Measurements from ENCODE around the gene LRP6.

GRCh38 chr12:12133259-12133658 lies 133.6 kb downstream of the LRP6 start:
- TF ChIP-seq CREB1 (IDR thresholded peaks at IDR 0.05) = no peak
- no peak for TF ChIP-seq FOSL1 (IDR thresholded peaks at IDR 0.05; ENCODE audit: insufficient read depth, low read depth, low read length)
- no peak for TF ChIP-seq CTCF (IDR thresholded peaks at IDR 0.05; ENCODE audit: control extremely low read depth in 1 of 3, insufficient read depth in 1 of 3, low read depth in 1 of 3, low read length in 3 of 3)
- no peak for TF ChIP-seq RFX5 (IDR thresholded peaks at IDR 0.05; ENCODE audit: borderline replicate concordance, low read depth, low read length)
- no peak for TF ChIP-seq CEBPB (IDR thresholded peaks at IDR 0.05; ENCODE audit: low read depth, low read length)
- TF ChIP-seq GABPA (IDR thresholded peaks at IDR 0.05; ENCODE audit: borderline replicate concordance, insufficient read depth, low read length) = no peak
- TF ChIP-seq TAF7 (optimal IDR thresholded peaks at IDR 0.05; ENCODE audit: borderline replicate concordance, low read depth, low read length) = no peak
- TF ChIP-seq POLR2AphosphoS5 (IDR thresholded peaks at IDR 0.05; ENCODE audit: low read depth, low read length) = no peak
- no peak for TF ChIP-seq EP300 (IDR thresholded peaks at IDR 0.05; ENCODE audit: borderline replicate concordance in 1 of 2, low read depth in 2 of 2, low read length in 2 of 2)
- no peak for TF ChIP-seq RAD21 (IDR thresholded peaks at IDR 0.05 in 1 of 2, conservative IDR thresholded peaks at IDR 0.05 in 1 of 2; ENCODE audit: low read depth in 2 of 2, low read length in 2 of 2)
- no peak for TF ChIP-seq KDM1A (IDR thresholded peaks at IDR 0.05; ENCODE audit: borderline replicate concordance, low read length)
- no peak for TF ChIP-seq ATF2 (IDR thresholded peaks at IDR 0.05; ENCODE audit: low read length)

Measured in H1 (cell line).